HG02610 (cell line): ENCODE results near the gene OCIAD2.
A peak's percentile ranks its signal among the peaks of the same experiment; 100 is the strongest.
"Not testable (repeated sequence)": the region's sequence is repeated elsewhere in the genome, so short reads cannot be mapped to it uniquely, and the experiment has no call there.

Experiments used
- ATAC-seq: cut with Tn5 transposase; IDR thresholded peaks from one replicate; pipeline ENCODE4 v1.9.1; 2021; ENCODE audit warnings: mild to moderate bottlenecking, moderate library complexity; ENCODE audit not compliant: unreplicated experiment

Gene OCIAD2

GRCh38 chr4:48906206-48907173 is at the start of gene OCIAD2:
Gene OCIAD2, minus strand, starts transcription at chr4:48906774. Its CDS starts 2,225 bp downstream, at chr4:48904549.
- peak; percentile 94 for ATAC-seq

- ATAC-seq = no peak
Measured at GRCh38 chr4:48954314-48954713, 47.7 kb upstream of the OCIAD2 start.

GRCh38 chr4:48949518-48950219 is 43.1 kb upstream of the OCIAD2 start:
- no peak for ATAC-seq

DNA sequence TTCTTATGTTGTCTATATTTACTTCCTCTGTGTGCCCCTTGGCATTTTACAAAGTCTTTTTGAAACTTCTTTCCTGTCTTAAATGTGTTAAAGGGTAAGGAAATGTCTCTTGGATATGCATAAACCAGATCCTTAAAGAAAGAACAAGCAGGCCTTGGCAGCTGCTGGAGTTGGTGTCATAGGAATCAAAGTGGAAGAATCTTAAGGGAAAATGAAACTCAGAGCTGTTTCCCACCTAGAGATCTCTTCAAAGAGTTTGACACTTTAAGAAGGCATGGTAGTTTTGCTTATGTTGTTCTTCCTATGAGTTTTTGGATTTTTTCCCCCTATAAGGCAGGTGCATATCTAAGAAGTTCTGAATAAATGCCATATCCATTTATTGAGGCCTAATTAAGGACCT is 42.5 kb upstream of the OCIAD2 start:
- ATAC-seq = no peak

DNA sequence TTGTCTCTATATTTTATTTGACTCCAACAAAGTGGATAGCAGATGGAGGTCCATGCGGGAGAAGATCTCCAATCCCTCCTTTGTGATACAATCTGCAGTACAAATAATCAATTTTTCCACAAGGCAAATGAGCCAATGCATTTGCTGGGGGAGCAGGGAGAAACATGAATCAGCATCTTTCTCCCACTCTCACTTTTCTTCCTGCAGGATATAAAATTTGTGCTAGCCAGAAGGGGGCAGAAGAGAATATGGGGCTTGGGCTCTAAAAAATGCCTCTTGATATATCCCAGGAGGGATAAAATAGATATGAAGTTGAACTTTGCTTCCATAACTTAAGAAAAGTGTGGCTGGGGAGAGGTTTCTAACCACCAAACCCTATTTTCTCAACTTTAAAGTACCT is 41.2 kb upstream of the OCIAD2 start:
- no peak for ATAC-seq

GRCh38 chr4:48945981-48946380 is 39.4 kb upstream of the OCIAD2 start:
- no peak for ATAC-seq

- no peak for ATAC-seq
Measured at GRCh38 chr4:48944756-48945241, 38.2 kb upstream of the OCIAD2 start.

DNA sequence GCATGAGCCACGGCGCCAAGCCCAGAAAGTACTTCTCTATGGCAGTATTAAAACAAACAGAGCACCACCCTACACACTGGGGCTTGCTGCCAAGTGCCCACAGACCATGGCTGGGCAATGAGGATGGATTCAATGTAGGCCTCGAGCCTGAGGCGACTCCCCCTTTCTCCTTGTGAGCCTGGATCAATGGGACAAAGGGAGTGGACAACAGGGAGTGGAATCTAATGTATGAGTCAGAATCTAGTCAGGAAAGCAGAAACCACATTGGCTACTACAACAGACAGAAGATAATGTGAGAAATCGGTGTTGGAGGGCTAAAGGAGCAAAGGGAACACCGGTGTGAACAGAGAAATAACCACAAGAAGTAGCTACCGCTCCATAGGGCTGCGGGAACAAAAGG is 37.7 kb upstream of the OCIAD2 start:
- no peak for ATAC-seq

DNA sequence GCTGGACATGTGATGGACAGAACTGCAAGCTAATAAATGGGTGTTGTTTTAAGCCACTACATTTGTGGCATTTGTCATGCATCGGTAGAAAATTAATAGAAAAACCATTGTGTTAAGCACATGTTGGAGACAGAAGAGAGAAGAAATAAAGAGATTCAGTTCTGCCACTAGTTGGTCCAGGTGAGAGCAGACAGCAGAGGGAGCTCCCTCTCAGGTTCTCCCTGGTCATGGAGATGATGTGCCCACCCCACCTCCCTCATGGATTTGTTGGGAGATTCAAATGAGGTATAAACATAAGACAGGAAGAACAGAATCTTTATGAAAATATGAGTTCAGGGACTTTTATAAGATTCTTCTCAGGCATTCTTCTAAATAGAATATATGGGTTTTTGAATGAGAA is 36.8 kb upstream of the OCIAD2 start:
- ATAC-seq = no peak

- no peak for ATAC-seq
Measured at GRCh38 chr4:48939785-48940184, 33.2 kb upstream of the OCIAD2 start.

DNA sequence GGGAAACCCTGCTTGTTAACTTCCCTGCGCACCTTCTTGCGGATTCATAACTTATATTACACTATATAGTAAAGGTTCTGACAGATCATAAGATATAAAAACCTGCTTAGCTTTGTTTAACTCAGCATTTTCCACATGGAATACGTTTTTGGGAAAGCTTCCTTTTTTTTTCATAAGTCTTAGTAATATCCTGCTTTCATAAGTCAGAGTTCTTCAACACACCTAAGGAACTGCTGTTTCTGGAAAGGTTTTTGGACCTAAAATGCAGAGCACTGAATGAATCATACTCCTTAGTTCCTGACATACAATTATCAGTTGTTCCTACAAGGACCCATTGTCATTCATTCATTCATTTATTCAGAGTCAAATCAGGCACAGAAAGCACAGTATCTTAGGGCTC is 32.3 kb upstream of the OCIAD2 start:
- no peak for ATAC-seq

DNA sequence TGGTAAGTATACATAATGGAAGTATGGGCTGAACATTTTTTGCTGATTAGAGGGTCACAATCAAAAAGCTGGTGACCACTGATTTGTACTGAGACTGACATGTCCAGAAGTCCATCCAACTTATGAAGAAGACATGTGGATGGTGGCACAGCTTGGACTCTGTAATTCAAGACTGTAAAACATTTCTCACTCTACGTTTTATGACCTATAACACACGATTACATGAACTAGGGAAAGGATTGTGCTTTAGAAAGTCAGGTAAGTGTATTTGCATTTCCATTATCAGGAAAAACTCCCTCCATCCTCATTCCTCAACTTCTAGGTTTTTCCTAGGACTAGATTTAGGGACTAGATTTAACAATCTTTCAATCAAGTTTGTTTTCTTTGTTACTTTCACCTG is 30.5 kb upstream of the OCIAD2 start:
- no peak for ATAC-seq

- no peak for ATAC-seq
Measured at GRCh38 chr4:48931459-48931858, 24.9 kb upstream of the OCIAD2 start.

DNA sequence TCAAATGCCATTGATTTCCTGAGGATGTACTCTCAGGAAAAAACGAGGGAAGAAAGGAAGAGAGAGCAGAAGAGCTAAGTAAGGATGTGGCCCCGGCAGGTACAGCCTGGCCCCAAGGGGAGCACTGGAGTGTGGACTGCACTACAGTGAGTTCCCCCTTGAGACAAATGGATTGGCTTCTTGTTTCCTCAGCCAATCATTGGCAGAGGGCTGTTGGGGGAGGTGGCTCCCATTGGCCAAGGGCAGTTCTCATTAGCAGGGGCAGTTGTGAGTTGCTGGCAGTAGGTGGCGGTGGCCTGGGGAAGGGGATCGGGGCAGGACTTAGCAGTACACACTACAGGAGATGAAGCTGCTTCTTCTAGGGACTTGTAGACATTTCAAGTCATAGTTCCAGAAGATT is 24.1 kb upstream of the OCIAD2 start:
- ATAC-seq = no peak

GRCh38 chr4:48924416-48924815 is 17.8 kb upstream of the OCIAD2 start:
- no peak for ATAC-seq

DNA sequence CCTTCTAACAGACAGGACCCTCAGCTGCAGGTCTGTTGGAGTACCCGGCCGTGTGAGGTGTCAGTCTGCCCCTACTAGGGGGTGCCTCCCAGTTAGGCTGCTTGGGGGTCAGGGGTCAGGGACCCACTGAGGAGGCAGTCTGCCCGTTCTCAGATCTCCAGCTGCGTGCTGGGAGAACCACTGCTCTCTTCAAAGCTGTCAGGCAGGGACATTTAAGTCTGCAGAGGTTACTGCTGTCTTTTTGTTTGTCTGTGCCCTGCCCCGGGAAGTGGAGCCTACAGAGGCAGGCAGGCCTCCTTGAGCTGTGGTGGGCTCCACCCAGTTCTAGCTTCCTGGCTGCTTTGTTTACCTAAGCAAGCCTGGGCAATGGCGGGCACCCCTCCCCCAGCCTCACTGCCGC is 16.5 kb upstream of the OCIAD2 start:
- not testable (repeated sequence) for ATAC-seq

GRCh38 chr4:48914311-48914710 is 7.7 kb upstream of the OCIAD2 start:
- ATAC-seq = no peak

- ATAC-seq = no peak
Measured at GRCh38 chr4:48913346-48913745, 6.8 kb upstream of the OCIAD2 start.

- no peak for ATAC-seq
Measured at GRCh38 chr4:48912349-48912748, 5.8 kb upstream of the OCIAD2 start.

GRCh38 chr4:48910511-48910910 is 3.9 kb upstream of the OCIAD2 start:
- ATAC-seq = no peak

DNA sequence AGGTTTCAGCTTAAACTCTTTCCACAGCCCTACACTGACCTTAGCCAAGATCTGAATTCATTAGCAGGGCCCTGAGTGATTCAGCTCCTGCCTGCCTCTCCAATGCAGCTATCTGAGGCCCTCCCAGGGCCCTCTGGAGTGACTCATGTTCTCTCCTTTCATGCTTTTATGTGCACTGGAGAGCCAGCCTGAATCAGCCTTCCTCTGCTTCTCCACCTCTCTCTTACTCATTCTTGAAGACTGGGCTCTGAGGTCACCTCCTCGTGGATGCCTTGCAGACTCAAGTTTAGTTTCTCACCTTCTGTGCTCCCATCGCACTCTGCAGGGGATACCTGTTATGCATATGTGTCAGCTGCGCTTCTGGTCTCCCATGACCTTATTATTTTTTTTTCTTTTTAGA is 3.1 kb upstream of the OCIAD2 start:
- peak; percentile 31 for ATAC-seq

GRCh38 chr4:48908687-48909086 is 2.1 kb upstream of the OCIAD2 start:
- ATAC-seq = no peak
